T-helper 2 cell treated with Interferon-gamma antibody and Interleukin-4, amounts not matched to agents 5 μg/mL and 100 μg/mL, for 36 hours (primary cell): Measurements from ENCODE around the gene MAGEL2.
A peak's percentile ranks its signal among the peaks of the same experiment; 100 is the strongest.

Source experiments
- DNase-seq: peaks from one replicate; pipeline ENCODE4 v3.0.0; 2021; ENCODE audit warnings: low spot score
- H3K27ac Mint-ChIP-seq: one replicate; pipeline ENCODE4 v1.8.0; 2021; ENCODE audit warnings: mild to moderate bottlenecking, mixed read lengths
- H3K27me3 Mint-ChIP-seq: one replicate; pipeline ENCODE4 v1.8.0; 2021; ENCODE audit warnings: low read depth, mixed read lengths
- H3K36me3 Mint-ChIP-seq: one replicate; pipeline ENCODE4 v1.8.0; 2021; ENCODE audit warnings: low read depth, mixed read lengths
- H3K4me1 Mint-ChIP-seq: one replicate; pipeline ENCODE4 v1.8.0; 2021; ENCODE audit warnings: low read depth, mixed read lengths
- H3K4me3 Mint-ChIP-seq: one replicate; pipeline ENCODE4 v1.8.0; 2022; ENCODE audit warnings: mild to moderate bottlenecking, moderate library complexity, mixed read lengths
- H3K9me3 Mint-ChIP-seq: one replicate; pipeline ENCODE4 v1.8.0; 2021; ENCODE audit warnings: mixed read lengths

Gene MAGEL2

DNA sequence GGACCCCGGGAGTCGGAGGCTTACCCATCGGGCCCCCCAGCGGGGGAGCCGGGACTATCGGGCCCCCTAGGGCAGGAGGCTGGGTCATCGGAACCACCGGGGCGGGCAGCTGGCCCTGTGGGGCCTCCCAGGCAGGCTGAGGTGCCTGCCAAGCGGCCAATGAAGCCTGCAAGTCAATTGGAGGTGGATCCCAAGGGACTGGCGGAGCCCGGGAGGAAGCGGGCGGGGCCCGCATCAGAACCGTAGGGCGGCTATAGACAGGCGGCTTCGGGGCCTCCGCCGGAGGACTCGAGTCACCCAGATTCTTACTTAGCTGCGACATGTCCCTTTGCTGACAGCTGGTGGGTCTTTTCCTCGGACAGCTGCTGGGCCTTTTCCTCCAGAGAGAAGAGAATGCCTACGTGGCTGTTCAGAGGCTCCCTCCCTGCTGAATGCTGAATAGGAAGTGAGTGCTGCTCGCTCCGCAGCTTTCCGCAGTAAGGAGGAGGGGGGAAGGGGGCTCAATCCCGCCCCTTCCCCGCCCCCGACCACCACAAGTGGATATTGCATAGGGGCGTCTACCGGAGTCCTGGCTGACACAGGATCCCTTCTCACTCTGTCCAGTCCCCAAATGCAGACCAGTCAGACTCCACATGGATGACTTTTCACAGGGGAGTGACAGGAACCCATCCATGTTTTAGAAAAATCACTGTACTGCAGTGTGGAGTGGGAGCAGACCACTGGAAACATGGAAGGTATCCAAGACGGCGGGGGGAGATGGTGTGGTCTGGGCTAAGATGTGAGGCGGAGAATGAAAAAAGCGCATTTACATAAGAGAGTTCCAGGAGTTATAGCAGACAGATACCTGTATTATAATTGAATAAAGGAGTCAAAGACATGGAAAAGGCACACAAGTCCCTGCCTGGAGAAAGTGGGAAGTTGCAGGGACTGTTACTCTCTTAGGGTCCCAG lies at the start of gene MAGEL2:
MAGEL2 (minus strand) TSS at position 447 of the 950 bp plus-strand sequence; CDS start at position 322, 125 bp downstream.
- H3K36me3 Mint-ChIP-seq = no peaks in the 10 kb centered on the region
- peaks cover 4% of the 10 kb centered on the region for H3K27me3 Mint-ChIP-seq
- H3K9me3 Mint-ChIP-seq = no peaks in the 10 kb centered on the region
- no peaks in the 10 kb centered on the region for H3K4me1 Mint-ChIP-seq
- no peak within 1 kb of the TSS for H3K4me3 Mint-ChIP-seq
- H3K27ac Mint-ChIP-seq = no peak within 1 kb of the TSS
- DNase-seq = no peak

DNA sequence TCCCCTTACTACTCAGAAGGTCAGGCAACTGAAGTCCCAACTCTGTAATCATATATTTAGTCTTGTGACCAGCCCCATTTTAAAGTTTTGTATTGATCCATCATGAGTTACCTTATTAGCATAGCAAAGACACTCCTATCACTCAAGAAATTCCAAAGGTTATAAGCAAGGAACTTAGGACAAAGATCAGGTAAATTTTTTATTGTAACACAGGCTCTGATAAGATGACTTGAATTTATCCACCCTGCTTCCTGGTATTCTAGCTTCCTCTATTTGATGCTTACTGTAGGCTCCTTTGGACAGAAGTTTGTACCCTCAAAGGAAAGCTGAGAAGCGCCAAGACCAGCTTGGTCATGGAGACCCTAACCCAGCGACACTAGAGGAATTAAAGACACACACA lies 47.6 kb upstream of the MAGEL2 start:
- Mint-ChIP-seq H3K9me3 (peaks cover 26% of the 10 kb centered on the region), H3K27me3 (no peaks in the 10 kb centered on the region), H3K4me3 (no peak overlapping the region), H3K27ac (no peak overlapping the region), H3K4me1 (no peaks in the 10 kb centered on the region), H3K36me3 (no peaks in the 10 kb centered on the region)
- no peak for DNase-seq

DNA sequence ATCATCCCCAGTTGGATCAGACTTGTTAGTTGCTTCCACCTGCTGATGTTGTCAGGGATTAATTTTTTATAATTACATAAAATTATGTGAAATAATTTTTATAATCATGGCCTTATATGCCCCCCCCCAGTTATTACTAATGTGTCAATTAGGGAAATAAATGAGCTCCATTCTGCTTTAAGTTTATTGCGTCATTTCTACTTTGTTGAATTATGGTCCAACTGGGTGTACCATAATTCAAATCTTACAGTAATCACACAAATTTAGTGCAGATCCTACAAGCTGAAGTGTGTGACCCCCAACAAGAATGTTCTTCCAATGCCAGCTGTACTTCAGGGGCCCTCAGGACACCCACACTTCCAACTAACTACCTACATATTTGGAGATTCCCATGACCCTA lies 46.9 kb upstream of the MAGEL2 start:
- peaks cover 20% of the 10 kb centered on the region for H3K9me3 Mint-ChIP-seq
- H3K27ac Mint-ChIP-seq = no peak overlapping the region
- no peaks in the 10 kb centered on the region for H3K27me3 Mint-ChIP-seq

DNA sequence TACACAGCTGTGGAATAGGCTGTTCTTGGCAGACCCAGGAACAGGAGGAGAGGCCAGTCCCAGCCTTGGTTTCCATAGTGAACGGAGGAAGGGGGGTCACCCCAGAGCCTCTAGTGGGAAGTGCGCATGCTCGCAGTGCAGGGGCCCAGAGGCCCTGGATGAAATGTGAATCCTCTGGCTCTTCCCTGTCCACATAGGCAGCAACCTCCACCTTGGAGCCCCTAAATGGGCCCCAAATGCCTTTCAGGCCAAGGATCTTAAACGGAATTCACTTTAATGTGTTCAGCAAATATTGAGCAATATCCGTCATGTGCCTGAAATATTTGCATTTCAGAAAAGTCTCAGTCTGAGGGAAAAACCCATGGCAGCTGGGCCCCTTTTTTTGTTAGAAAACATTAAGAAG lies 42.8 kb upstream of the MAGEL2 start:
- Mint-ChIP-seq H3K9me3 (peaks cover 16% of the 10 kb centered on the region), H3K27ac (no peak overlapping the region), H3K27me3 (no peaks in the 10 kb centered on the region), H3K4me3 (no peak overlapping the region), H3K36me3 (no peaks in the 10 kb centered on the region), H3K4me1 (no peaks in the 10 kb centered on the region)
- no peak for DNase-seq

More for the DNA sequence above, 46.9 kb upstream of the MAGEL2 start:
- no peaks in the 10 kb centered on the region for H3K4me1 Mint-ChIP-seq
- no peaks in the 10 kb centered on the region for H3K36me3 Mint-ChIP-seq
- no peak for DNase-seq
- no peak overlapping the region for H3K4me3 Mint-ChIP-seq

DNA sequence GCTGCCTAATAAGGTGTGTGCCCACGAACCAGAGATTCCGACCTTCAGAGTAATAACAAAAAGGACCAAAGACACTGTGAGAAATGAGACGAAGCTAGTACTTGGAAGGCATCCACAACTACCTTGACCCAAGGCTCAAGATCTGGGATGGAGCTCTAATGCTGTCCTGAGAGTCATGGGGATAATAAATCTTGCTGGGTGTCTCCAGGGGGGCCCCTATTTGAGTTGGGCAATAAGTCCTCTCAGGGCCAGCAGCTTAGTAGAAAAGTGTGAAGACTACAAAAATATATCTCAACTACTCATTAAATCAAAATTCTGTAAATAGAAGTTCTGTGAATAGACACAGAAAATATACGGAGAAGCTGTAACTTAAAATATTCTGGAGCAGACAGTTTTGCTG lies 42.3 kb upstream of the MAGEL2 start:
- peaks cover 12% of the 10 kb centered on the region for H3K9me3 Mint-ChIP-seq
- DNase-seq = no peak
- no peaks in the 10 kb centered on the region for H3K27me3 Mint-ChIP-seq
- no peak overlapping the region for H3K27ac Mint-ChIP-seq
- H3K4me1 Mint-ChIP-seq = no peaks in the 10 kb centered on the region
- H3K4me3 Mint-ChIP-seq = no peak overlapping the region
- no peaks in the 10 kb centered on the region for H3K36me3 Mint-ChIP-seq

DNA sequence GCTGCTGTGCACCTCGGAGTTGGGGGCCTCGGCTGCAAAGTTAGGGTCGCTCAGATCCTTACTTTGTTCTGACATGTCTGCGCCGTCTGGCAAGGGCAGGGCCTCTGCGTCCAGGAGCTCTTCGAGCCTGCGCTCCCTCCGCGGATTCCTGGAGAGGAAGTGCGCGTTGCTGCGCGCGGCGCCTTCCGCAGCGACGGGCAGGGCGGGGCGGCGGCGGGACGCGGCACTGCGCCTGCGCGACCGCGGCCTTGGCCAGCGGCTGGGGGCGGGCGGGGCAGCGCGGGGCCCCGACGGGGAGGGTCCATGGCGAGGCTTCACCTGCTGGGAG lies 39.4 kb upstream of the MAGEL2 start, which contains the start of gene NDN:
NDN (minus strand) TSS at position 163 of the 328 bp plus-strand sequence; CDS start at position 75, 88 bp downstream.
- H3K27ac Mint-ChIP-seq = no peak within 1 kb of the TSS
- no peaks in the 10 kb centered on the region for H3K36me3 Mint-ChIP-seq
- H3K27me3 Mint-ChIP-seq = no peaks in the 10 kb centered on the region
- H3K9me3 Mint-ChIP-seq = peaks cover 4% of the 10 kb centered on the region
- peak within 1 kb of the TSS; percentile 18 for H3K4me3 Mint-ChIP-seq
- no peaks in the 10 kb centered on the region for H3K4me1 Mint-ChIP-seq
- no peak for DNase-seq

DNA sequence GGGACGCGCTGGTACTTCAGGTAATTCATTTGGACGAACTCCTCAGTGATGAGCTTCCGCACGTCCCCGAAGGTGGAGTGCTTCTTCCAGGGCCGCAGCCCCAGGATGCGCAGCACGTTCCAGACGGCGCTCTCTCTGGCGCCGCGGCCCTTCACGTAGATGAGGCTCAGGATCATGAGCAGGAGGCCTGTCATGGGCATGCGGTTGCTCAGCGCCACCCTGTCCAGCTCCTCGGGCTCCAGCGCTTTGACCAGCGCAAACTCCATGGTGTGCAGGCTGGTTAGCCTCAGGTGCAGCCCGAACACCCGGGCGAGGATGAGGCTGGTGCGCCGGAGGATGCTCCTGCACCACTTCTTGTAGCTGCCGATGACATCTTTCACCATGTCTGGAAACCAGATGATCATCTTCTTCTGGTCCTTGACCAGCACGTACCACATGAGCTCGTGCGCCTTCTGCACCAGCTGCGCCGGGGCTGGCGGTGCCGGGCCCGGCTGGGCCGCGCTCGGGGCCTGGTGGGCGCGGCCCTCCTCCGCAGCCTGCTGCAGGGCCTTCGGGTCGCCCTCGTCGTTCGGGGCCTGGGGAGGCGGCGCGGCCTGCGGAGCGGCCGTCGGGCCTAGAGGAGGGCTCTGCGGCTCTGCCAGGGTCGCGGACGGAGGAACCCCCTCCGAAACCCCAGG lies 38.9 kb upstream of the MAGEL2 start:
- Mint-ChIP-seq H3K27me3 (no peaks in the 10 kb centered on the region), H3K27ac (no peak overlapping the region), H3K9me3 (peaks cover 4% of the 10 kb centered on the region), H3K36me3 (no peaks in the 10 kb centered on the region), H3K4me1 (no peaks in the 10 kb centered on the region), H3K4me3 (peak overlapping the region; percentile 18)
- DNase-seq = no peak

DNA sequence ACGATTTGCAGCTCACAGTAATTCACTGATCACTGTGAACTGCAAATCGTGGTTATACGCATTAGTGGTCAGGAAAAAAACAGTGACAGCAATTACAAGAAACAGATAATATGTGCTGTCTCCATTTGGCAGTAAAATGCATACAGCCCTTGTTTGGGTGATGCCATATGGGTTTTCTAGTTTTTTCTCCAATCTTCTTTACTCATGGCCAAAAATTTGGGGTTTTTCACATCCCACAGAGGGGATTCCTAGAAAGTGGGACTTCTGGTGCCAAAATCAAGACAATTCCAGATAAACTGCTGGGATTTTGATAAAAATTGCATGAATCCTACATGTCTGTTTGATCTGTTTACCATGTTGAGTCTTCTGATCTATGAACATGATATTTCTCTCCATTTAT lies 23.8 kb upstream of the MAGEL2 start:
- Mint-ChIP-seq H3K4me1 (no peaks in the 10 kb centered on the region), H3K27me3 (no peaks in the 10 kb centered on the region), H3K4me3 (no peak overlapping the region), H3K9me3 (no peaks in the 10 kb centered on the region), H3K27ac (no peak overlapping the region), H3K36me3 (no peaks in the 10 kb centered on the region)
- no peak for DNase-seq

DNA sequence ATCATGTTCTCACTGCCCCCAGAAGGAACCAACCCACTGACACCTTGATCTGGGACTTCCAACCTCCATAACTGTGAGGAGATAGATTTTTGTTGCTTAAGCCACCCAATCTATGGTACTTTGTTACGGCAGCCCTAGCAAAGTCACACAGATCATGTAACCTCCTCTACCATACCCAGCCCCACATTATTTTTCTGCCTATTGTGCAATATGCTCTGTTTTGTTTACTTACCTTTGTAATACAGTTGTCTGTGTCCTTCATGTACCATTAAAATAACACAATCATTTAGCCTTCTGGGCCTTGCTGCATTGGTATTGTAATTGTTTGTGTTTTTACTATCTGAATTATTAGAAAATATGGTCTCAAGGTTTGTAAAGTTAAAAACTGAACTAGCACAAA lies 23.3 kb upstream of the MAGEL2 start:
- no peaks in the 10 kb centered on the region for H3K4me1 Mint-ChIP-seq
- H3K4me3 Mint-ChIP-seq = no peak overlapping the region
- no peak for DNase-seq
- H3K9me3 Mint-ChIP-seq = no peaks in the 10 kb centered on the region
- no peak overlapping the region for H3K27ac Mint-ChIP-seq
- no peaks in the 10 kb centered on the region for H3K36me3 Mint-ChIP-seq
- H3K27me3 Mint-ChIP-seq = no peaks in the 10 kb centered on the region

DNA sequence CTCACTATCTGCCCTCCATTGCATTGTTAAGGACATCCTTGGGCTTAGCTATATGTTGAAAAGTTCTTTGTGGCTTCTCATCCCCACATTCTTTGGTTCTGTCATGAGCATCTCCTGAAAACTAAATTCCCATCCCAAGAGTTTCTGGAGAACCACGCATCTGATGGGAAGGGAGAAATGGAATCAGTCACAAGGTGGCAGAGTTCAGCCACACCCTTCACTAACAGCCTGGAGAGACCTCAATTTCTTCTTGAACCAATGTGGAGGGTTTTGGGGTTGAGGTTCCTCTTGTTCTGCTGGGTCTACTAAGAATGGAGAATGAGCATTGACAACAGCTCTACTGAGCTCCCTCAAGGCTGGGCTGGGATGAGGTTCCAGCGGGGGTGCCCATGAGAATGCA lies 15.6 kb upstream of the MAGEL2 start:
- H3K27me3 Mint-ChIP-seq = no peaks in the 10 kb centered on the region
- H3K4me3 Mint-ChIP-seq = no peak overlapping the region
- H3K4me1 Mint-ChIP-seq = no peaks in the 10 kb centered on the region
- no peak for DNase-seq
- H3K27ac Mint-ChIP-seq = no peak overlapping the region
- no peaks in the 10 kb centered on the region for H3K36me3 Mint-ChIP-seq
- no peaks in the 10 kb centered on the region for H3K9me3 Mint-ChIP-seq

DNA sequence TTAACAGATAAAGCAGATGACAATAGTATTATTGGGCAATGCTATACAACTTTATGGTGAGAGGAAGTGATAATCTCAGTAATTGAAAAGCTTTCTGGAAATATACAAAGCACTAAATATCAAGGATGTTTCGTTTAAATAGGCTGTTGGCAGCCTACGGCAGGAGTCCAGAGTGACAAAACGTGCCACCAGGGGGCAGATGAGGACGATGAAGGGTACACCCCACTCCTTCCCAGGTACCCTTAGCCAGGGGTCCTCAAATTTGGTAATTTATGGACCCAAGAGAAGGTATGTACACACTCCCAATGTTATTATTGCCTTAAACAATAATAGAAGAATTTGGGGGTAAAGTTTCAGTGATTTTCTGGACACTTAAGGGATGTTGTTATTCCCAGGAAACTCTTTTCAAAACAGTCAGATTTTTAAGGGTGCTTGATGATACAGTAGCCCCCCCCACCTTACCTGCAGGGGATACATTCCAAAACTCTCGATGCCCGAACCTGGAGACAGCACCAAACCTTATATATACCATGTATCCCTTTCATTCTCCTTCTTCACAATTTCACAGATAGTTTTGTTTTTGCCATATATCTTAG lies 1.4 kb upstream of the MAGEL2 start:
- Mint-ChIP-seq H3K27ac (no peak overlapping the region), H3K36me3 (no peaks in the 10 kb centered on the region), H3K4me3 (no peak overlapping the region), H3K4me1 (no peaks in the 10 kb centered on the region), H3K27me3 (peaks cover 4% of the 10 kb centered on the region), H3K9me3 (no peaks in the 10 kb centered on the region)
- DNase-seq = no peak

DNA sequence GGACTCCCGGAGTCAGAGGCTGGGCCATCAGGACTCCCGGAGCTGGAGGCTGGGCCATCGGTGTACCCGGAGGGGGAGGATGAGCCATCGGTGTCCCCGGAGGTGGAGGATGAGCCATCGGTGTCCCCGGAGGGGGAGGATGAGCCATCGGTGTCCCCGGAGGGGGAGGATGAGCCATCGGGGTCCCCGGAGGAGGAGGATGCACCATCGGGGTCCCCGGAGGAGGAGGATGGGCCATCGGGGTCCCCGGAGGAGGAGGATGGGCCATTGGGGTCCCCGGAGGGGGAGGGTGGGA lies 719 bp downstream of the MAGEL2 start:
- Mint-ChIP-seq H3K27me3 (peaks cover 4% of the 10 kb centered on the region), H3K27ac (no peak overlapping the region), H3K4me3 (no peak overlapping the region), H3K36me3 (no peaks in the 10 kb centered on the region), H3K9me3 (no peaks in the 10 kb centered on the region), H3K4me1 (no peaks in the 10 kb centered on the region)
- DNase-seq = no peak

DNA sequence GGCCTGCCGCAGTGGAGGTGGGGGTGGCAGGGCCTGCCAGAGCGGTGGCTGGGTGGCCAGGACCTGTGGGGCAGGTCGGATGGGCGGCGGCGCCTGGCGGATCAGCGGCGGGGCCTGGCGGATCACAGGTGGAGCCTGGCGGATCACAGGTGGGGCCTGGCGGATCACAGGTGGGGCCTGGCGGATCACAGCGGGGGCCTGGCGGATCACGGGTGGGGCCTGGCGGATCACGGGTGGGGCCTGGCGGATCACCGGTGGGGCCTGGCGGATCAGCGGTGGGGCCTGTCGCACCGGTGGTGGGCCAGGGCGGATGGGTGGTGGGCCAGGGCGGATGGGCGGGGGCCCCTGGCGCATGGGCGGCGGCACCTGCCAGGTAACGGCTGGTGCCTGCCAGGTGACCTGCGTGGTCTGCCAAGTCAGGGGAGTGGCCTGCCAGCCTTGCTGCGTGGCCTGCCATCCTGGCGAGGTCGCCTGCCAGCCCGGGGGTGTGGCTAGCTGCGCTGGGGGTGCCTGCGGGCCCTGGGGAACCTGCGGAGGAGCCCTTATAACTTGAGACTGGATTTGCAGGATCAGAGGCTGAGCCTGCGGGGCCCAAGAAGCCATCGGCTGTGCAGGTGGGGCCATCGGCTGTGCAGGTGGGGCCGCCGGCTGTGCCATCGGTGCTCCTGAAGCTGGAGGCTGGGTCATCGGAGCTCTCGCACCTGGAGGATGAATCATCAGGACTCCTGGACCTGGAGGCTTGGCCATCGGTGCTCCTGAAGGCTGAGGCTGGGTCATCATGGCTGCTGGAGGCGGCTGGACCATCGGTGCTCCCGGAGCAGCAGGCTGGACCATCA lies 1.3 kb downstream of the MAGEL2 start:
- no peak overlapping the region for H3K27ac Mint-ChIP-seq
- no peaks in the 10 kb centered on the region for H3K9me3 Mint-ChIP-seq
- no peak overlapping the region for H3K4me3 Mint-ChIP-seq
- DNase-seq = no peak
- H3K4me1 Mint-ChIP-seq = no peaks in the 10 kb centered on the region
- H3K27me3 Mint-ChIP-seq = peaks cover 4% of the 10 kb centered on the region
- no peaks in the 10 kb centered on the region for H3K36me3 Mint-ChIP-seq
